GM23248 (cell line): ENCODE data around the gene REV3L.

Experiments
- EZH2 ChIP-seq: fragments of 200-600 bp; sonication (generic); IDR thresholded peaks from 2 replicates; pipeline ENCODE4 v1.6.1; 2018; ENCODE audit warnings: antibody characterized with exemption, mild to moderate bottlenecking; ENCODE audit not compliant: insufficient read depth, poor library complexity, severe bottlenecking
- EZH2phosphoT487 ChIP-seq: fragments of 200-600 bp; sonication (generic); IDR thresholded peaks from 2 replicates; pipeline ENCODE4 v1.6.1; 2018; ENCODE audit warnings: antibody characterized with exemption, moderate library complexity, mild to moderate bottlenecking, low read depth; ENCODE audit not compliant: insufficient read depth

GRCh38 chr6:111484633-111484930 is 1.6 kb upstream of the REV3L start:
- TF ChIP-seq EZH2: no peak
- no peak for TF ChIP-seq EZH2phosphoT487
